ENCODE results near the gene NTM.

NTM gene

GRCh38 chr11:132037467-132037862, 667.0 kb downstream of the NTM start:
- DNase-seq: no peak

- DNase-seq: no peak
Measured at GRCh38 chr11:132037956-132038355, 667.5 kb downstream of the NTM start.

- DNase-seq: no peak
Measured at GRCh38 chr11:132039521-132039920, 669.1 kb downstream of the NTM start.

DNA sequence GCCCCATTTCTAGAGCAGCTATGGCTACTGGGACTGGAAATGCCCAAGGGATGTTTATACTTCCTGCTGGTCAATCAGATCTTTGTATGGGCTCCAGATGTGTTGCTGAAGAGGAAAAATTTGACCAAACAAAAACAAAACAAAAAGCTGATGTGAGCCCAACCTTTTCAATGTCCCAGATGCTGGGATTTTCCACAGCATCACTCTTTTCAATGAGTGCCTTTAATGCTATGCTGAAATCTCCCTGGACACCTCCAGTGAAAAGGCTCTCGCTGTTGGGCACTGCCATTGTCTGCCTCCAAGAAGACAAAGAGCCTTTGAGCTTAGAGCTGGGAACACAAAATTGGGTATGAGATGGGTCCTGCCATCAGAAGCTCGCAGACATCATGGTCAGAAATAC, 671.9 kb downstream of the NTM start:
- no peak for DNase-seq

DNA sequence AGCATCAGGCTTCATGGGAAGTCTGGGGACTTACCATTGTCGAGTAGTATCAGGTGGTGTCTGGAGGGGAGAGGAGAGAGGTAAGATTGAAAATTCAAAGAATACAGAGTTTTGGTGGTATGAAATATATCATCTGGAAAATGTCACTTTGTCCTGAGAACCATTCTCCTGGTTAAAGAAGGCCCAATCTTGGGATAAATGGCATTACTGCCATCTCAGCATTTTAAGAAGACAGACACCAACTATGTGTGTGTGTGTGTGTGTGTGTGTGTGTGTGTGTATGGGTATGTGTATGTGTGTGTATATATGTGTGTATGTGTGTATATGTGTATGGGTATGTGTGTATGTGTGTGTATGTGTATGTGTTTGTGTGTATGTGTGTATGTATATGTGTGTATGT, 673.3 kb downstream of the NTM start:
- no peak for DNase-seq

DNA sequence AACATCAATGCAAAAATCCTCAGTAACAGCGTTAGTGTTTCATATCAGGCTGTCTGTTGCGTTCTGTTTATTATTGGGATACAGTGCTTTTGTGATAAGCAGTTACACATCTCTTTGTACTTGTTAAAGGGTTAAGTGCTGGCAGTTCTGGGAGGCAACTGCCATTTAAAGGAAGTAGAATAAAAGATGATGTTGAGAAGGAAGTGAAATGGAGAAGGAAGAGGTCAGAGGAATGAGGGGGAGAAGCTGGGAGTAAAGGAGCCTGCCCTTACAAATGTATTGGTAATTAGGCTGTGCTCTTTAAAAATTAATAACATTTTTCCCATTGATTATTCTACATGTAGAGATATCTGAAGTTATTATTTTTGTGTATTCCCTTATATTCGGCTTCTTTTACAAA, 674.7 kb downstream of the NTM start:
- DNase-seq: no peak

GRCh38 chr11:132046288-132046865, 676.0 kb downstream of the NTM start:
- DNase-seq: no peak

GRCh38 chr11:132047167-132047566, 676.8 kb downstream of the NTM start:
- no peak for DNase-seq

DNA sequence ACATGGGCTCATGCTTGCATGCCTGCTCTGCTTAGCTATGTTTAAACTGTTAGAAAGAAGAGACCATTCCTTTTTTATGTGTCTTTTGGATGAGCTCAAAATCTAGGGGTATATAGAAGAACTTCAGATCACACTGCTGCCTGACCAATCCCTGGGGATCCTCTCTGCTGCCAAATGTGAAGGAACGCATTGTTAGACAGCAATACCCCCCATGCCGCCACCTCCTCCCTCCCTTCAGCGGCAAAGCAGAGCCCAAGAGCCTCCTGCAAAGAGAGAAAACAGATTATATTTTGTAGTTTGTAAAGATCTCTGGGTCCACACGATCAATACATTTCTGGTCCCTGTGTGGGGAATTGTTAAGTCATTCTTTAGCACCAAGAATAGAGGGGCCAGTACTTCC, 677.6 kb downstream of the NTM start:
- DNase-seq: no peak

GRCh38 chr11:132049205-132049604, 678.8 kb downstream of the NTM start:
- DNase-seq: no peak

DNA sequence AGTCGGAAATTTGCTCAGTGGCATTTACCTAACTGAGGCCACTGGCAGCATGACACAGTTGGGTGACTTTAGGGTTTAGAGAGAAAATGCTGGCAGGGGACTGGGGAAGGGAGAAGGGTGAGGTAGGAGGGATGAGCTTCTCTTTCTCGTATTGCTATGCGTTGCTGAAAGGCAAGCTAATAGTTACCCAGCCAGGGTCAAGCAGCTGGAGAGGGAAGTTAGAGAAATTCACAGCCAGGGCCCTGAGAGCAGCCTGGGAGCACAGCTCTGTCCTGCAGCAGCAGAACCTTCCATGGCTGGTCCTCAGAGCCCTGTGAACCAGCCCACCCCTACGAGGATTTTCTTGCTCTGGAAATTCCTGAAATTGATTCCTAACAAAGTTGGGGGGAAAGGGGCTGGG, 679.6 kb downstream of the NTM start:
- no peak for DNase-seq

DNA sequence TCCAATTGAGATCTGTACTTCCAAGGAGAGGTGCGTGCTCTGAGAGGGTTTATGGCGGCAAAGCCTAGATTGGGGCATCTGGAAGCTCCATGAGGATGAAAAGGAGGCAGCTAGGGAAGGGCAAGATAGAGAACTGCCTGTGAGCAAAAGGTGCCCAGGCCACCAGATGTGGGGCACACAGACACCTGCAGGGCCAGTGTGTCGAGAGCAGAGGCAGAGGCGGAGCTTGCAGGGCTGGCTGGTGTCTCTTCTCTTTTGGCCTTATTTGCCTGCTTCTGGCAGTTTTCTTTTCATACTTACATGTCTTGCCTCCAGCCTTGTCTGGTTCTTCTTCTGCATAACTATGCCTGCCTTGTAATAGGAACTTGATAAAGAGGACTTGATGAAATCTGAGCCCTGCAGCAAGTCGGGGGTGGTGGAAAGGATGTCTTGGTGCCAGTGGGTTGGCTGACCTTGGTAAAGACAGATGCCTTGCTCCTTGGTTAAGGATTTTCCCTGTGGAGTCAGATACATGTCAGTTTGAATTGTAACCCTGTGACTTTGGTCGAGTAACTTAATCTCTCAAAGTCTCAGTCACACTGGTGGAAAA, 680.3 kb downstream of the NTM start:
- DNase-seq: no peak

GRCh38 chr11:132051704-132052103, 681.3 kb downstream of the NTM start:
- DNase-seq: no peak

- DNase-seq: no peak
Measured at GRCh38 chr11:132052342-132052741, 681.9 kb downstream of the NTM start.

DNA sequence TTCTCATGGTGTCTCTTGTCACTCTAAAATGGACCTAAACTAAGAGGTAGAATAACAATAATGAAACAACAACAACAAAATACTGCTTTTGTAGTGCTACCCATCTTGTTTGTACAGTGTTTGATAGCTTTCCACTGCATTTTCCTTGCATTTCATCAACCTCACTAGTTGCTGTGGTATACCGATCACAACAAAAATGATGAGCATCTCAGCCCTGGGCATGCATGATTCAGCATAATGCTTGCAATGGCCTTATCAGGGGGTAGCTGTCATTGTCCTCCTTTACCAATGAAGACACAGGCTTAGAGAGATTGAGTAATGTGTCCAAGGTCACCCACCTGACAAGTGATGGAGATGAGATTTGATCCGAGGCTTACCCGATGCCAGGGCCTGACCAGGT, 682.5 kb downstream of the NTM start:
- no peak for DNase-seq

- no peak for DNase-seq
Measured at GRCh38 chr11:132054822-132055221, 684.4 kb downstream of the NTM start.

DNA sequence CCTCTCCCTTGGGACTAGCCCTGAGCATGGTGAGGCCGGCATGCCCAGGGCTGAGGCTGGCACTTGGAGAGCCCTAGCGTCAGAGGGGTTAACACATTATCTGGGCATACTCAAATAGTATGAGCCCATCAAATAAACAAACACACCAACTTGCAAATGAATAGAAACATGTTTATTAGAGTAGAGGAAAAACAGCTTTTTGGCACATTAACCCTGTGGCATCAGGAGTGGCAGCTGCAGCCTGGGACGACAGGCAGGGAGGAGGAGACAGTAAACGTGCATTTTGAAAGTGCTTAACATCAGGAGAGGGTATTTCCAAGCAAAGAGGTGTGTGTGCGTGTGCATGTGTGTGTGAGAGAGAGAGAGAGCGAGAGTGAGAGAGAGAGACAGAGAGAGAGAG, 684.9 kb downstream of the NTM start:
- DNase-seq: no peak

DNA sequence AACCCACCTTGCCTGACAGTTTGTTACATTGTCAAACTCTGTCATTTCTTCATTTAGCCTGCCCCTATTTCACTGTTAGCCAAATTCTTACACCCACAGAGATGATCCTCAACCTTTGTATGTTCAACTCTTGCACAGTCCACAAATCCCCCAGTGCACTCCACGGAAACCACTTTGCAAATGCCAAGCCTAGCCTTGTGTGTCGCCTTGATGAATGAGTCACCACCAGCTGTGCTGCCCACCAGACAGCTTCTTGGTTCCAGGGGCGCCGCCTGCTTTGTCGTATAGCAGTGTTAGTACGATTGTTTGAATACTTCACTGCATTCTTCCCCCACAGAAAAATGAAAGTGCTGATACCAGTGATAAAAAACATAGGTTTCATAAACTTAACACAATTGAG, 686.3 kb downstream of the NTM start:
- no peak for DNase-seq

- DNase-seq: no peak
Measured at GRCh38 chr11:132057266-132057665, 686.9 kb downstream of the NTM start.

GRCh38 chr11:132058211-132058772, 687.9 kb downstream of the NTM start:
- DNase-seq: peak; percentile 43

DNA sequence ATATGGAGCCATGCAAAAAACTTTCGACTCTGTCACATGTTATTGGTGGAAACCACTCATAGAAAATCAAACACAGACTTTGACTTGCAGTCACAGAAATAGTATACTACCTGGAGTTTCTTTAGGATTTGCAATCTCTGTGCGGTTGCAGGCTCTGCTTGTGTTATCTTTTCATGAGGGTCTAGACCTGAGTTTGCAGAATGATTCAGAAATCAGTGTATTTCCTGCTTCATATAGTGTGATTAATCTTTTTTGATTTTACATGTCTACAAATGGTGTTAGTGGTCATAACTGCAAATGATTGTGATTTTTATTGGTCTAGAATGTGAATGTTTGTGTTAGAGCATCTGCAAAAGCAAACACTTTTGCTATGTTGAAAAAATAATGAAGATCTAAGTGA, 690.2 kb downstream of the NTM start:
- DNase-seq: no peak

- no peak for DNase-seq
Measured at GRCh38 chr11:132062031-132062430, 691.6 kb downstream of the NTM start.

DNA sequence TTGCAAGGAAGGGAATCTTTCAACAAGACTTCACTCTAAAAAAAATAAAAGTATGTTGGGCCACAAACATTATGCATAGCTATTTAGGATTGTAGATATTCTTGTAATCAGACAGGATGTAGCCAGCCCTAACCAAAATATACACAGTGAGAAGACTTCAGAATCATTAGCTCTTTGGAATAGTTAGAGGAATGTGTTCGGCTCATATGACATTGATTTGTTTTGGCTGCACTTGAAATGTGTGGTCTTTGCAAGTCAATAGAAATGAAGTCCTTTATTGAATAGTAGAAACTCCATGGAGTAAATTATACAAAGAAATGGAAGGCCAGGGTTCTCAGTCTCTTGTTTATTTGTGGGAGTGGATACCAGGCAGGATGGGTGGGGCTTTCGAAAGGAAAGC, 692.1 kb downstream of the NTM start:
- no peak for DNase-seq

DNA sequence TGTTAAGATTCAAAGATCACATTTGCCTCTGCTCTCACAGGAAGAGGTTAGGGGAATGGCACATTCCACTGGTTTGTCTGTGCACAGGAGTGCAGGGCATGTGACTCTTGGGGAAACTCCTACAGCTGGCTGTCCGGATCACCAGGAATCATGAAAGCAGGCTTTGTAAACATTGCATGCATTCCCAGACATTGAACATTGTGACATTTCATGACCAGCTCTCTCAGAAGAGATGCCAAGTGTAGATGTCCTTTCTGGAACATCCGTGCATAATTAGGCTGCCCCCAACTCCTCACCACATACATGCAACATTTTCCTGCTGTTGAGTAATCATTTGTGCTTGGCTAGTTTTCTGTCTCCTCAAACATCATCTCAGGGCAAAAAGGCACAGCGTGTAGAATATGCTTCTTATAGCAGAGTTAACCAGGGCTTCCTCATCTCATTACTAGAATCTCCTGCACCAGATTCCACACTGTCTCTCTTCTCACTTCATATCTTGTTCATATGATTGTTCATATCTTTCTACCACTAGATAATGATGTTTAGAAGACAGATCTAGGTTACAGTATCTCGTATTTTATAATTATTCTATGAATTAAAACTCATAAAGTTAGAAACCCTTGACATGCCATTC, 694.7 kb downstream of the NTM start:
- no peak for DNase-seq

DNA sequence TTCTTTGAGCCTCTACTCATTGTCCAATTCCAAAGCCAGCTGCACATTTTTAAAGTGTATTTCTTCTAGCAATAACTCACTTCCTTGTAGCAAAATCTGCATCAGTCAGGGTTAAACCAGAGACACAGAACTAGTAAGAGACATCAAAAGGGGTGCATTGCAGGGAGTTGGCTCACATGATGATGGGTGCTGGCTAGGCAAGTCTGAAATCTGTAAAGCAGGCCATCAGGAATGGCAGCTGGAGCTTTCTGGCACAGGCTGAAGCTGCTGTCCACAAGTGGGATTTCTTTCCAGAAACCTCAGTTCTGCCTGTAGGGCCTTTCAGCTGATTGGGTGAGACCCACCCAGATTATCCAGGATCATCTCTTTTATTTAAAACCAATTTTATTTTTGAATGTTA, 698.1 kb downstream of the NTM start:
- DNase-seq: no peak

All from GF-D8 (cell line).